HG03565 (cell line): ENCODE data around the gene ZNF845.
"Not testable (repeated sequence)": the region's sequence is repeated elsewhere in the genome, so short reads cannot be mapped to it uniquely, and the experiment has no call there.

Experiments used
- ATAC-seq: cut with Tn5 transposase; IDR thresholded peaks from one replicate; pipeline ENCODE4 v1.9.1; 2021; ENCODE audit warnings: mild to moderate bottlenecking, moderate library complexity; ENCODE audit not compliant: unreplicated experiment

The ZNF845 gene

GRCh38 chr19:53333463-53334449 lies at the start of gene ZNF845:
ZNF845 (plus strand) TSS chr19:53333749; CDS start chr19:53341308, 7,559 bp downstream.
- ATAC-seq: peak; percentile 91

- ATAC-seq: no peak
These were observed 48.5 kb upstream of the ZNF845 start for GRCh38 chr19:53285087-53285486.

GRCh38 chr19:53290758-53291549 lies 42.6 kb upstream of the ZNF845 start:
- ATAC-seq: no peak

DNA sequence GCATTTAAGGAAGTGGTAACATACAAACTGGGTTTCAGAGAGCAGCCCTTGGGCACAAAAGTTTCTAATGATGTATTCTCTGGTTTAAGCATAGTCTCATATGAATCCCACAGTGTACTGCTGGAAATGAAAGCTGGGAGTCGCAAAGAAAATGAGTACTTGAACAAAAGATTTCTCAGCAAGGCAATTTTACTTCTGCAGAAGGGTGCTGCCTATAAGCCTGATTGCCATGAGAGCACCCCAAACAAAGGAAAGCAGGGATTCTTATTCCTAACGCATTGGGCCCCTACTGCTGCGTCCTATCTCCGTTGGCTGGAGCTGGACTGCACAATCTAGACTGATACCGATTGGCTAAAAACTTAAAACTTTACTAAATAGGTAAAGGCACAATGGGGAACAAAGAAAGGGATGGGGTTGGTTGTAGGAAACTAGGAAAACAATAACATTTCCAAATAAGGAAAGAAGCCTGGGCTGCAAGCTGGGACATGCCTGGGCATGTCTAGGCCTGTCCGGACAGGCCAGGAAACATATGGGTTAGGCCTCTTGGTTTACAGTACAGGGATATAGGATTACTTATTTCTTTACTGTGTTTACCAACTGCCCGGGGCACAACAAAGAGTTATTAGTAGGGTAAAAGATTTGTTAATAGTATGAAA lies 38.6 kb upstream of the ZNF845 start:
- ATAC-seq: no peak

- ATAC-seq: not testable (repeated sequence)
These were observed 32.2 kb upstream of the ZNF845 start for GRCh38 chr19:53301341-53301740.

DNA sequence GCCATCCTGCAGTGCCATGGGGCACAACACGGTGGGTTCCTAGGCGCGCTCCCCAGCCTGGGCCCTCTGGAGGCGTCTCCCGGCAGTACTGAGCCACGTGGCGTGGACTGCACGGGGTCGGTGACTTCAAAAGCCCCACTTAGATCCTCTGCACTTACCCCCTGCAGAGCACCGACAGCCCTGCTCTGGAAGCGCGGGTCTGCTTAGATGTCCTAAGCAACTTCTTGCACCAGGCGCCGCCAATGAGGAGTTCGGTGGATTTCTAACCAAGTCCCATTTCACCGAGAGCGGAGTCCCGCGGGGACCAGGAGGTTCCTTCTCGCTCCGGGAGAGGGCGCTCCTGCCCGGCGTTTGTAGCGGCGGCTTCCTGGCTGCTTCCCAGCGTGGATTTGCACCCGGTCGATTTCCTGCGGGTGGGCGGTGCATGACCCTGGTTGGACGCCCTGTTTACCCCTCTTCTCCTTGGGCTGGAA lies 25.2 kb upstream of the ZNF845 start:
- ATAC-seq: no peak

DNA sequence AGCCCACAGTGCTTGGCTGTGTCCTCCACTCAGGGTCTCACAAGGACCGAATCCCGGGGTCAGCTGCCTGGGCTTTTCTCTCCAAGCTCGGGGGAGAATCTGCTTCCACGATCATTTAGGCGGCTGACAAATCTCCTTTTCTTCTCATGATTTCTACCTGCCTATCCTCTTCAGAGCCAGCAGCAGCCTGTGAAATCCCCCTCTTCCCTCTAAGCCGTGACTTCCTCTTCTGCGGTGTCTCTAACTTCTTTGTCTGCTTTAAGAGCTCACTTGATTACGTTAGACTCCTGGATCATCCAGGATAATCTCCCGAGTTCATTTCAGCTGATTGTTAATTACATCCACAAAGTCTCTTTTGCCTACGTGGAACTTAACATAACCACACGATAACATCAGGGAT lies 22.5 kb upstream of the ZNF845 start:
- no peak for ATAC-seq

DNA sequence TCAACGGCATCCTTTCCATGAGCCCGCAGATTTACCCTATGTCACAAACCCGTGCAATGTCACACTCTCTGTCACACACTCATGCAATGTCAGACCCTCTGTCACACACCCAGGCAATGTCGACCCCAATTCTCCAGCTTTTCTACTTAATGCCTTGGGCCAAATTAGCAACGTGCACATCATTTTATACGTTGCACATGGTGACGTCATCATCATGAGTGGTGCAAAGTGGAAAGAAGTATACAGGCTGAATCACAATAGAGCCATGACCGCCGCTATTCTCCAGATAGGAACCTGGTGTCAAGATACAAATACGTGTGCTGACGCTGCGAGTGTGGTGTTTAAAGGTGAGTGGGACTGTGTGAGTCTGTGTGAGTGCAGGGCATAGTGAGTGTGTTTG lies 21.7 kb upstream of the ZNF845 start:
- ATAC-seq: no peak

DNA sequence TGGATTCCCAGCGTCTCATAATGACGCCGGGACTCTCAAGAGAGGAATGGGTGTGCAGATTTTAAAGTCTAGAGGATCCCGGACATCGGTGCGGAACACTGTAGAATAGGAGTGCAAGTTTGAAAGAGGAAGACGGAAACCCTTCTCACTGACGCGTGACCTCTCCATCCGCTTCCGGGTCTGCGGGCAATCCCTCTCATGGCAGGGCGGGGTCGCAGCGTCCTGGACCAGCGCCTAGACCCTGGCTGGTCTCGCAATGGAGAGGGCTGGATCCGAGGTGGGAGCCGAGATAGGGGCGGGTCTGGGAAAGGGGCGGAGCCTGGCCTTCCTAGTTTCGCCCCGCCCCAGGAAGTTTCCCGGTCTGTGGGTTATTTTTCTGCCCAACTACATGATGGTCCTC lies 4.6 kb upstream of the ZNF845 start:
- ATAC-seq: no peak

DNA sequence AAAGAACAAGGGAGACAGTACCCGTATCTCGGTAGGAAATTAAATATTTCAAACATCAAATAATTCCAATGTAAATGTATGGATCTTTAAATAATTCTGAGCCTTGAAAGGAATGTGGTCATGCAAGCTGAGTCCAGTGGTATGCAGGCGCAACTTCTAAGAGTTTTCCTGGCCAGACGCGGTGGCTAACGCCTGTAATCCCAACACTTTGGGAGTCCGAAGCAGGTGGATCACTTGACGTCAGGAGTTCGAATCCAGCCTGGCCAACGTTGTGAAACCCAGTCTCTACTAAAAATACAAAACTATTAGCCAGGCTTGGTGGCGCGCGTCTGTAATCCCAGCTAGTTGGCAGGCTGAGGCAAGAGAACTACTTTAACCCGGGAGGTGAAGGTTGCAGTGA lies 1.1 kb upstream of the ZNF845 start:
- no peak for ATAC-seq

- ATAC-seq: no peak
These were observed 485 bp upstream of the ZNF845 start for GRCh38 chr19:53333066-53333462.

GRCh38 chr19:53344403-53344802 lies 10.9 kb downstream of the ZNF845 start:
- not testable (repeated sequence) for ATAC-seq

- no peak for ATAC-seq
These were observed 22.2 kb downstream of the ZNF845 start for GRCh38 chr19:53355739-53356138.

DNA sequence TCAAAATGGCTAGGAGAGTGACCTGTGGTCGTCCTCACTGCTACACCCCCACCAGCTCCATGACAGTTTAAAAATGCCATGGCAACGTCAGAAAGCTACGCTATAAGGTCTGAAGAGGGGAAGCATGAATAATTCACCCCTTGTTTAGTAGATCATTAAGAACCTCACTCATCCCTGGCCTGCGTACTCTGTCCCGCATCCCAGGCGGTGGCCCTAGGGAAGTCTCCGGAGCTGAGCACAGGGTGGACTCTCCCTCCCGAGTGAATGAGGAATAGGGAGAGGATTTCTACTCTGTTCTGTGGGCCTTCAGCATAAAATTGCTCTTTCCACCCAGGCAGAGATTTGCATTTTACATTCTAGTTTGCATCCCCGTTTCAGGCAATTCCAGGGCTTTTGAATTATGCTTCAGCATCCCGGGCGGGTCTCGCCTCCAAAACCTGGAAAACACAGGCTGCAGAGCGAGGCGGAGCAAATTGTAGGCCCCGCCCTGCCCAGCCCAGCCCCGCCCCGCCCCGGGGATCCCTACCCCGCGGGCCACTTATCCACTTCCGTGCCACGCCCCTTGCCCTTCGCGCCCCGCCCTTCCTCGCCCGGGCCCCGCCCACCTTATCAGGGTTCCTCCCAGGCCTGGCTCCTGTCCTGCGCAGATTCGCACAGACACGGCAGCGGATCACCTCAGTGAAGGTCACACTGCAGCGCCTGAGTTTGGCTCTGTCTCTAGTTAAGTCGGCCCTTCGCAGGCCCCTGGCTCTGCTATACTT lies 24.5 kb downstream of the ZNF845 start:
- no peak for ATAC-seq

- ATAC-seq: not testable (repeated sequence)
These were observed 26.5 kb downstream of the ZNF845 start for GRCh38 chr19:53360056-53360455.

- ATAC-seq: peak; percentile 89
These were observed 31.8 kb downstream of the ZNF845 start, which contains the start of gene ZNF525 for GRCh38 chr19:53365134-53365898. ZNF525 (plus strand) TSS chr19:53365705; CDS start chr19:53372282, 6,577 bp downstream.

- ATAC-seq: peak; percentile 22
These were observed 32.4 kb downstream of the ZNF845 start for GRCh38 chr19:53365899-53366493.

- no peak for ATAC-seq
These were observed 38.6 kb downstream of the ZNF845 start for GRCh38 chr19:53372196-53372595.

- ATAC-seq: no peak
These were observed 40.7 kb downstream of the ZNF845 start for GRCh38 chr19:53374288-53374687.
